ENCODE results near the gene SEC14L3.

The SEC14L3 gene

GRCh38 chr22:30426388-30427353 lies 45.1 kb downstream of the SEC14L3 start:
- DNase-seq (ENCODE audit: low read depth): peak; percentile 80
- H3K4me3 ChIP-seq (ENCODE audit: low read depth, low read length): peak overlapping the region; percentile 72
- TF ChIP-seq CTCF (IDR thresholded peaks at IDR 0.05; ENCODE audit: low read depth, low read length) (peak; percentile 50), POLR2A (IDR thresholded peaks at IDR 0.05; ENCODE audit: extremely low read depth, insufficient read length) (no peak)

GRCh38 chr22:30425616-30426387 lies 46.0 kb downstream of the SEC14L3 start, which contains the start of gene MTFP1:
Gene MTFP1 (plus strand): TSS chr22:30425768. CDS start chr22:30425880, 112 bp downstream.
- DNase-seq (ENCODE audit: low read depth): peak; percentile 81
- H3K4me3 ChIP-seq (ENCODE audit: low read depth, low read length): peak within 1 kb of the TSS; percentile 72
- TF ChIP-seq MYC (IDR thresholded peaks at IDR 0.05; ENCODE audit: low read depth, low read length): peak; percentile 21
- TF ChIP-seq CTCF (IDR thresholded peaks at IDR 0.05; ENCODE audit: low read depth, low read length): no peak
- TF ChIP-seq POLR2A (IDR thresholded peaks at IDR 0.05; ENCODE audit: extremely low read depth, insufficient read length): peak; percentile 35
- 0 out of 2 replicates have a peak, but pooled peaks have one; percentile 27 for TF ChIP-seq MAX (IDR thresholded peaks at IDR 0.05; ENCODE audit: low read depth, low read length)

GRCh38 chr22:30425327-30425615 lies 46.5 kb downstream of the SEC14L3 start:
- TF ChIP-seq MYC (IDR thresholded peaks at IDR 0.05; ENCODE audit: low read depth, low read length) (no peak), POLR2A (IDR thresholded peaks at IDR 0.05; ENCODE audit: extremely low read depth, insufficient read length) (no peak), MAX (IDR thresholded peaks at IDR 0.05; ENCODE audit: low read depth, low read length) (no peak), CTCF (IDR thresholded peaks at IDR 0.05; ENCODE audit: low read depth, low read length) (no peak)
- peak overlapping the region; percentile 72 for H3K4me3 ChIP-seq (ENCODE audit: low read depth, low read length)
- DNase-seq (ENCODE audit: low read depth): no peak

GRCh38 chr22:30424534-30425326 lies 47.1 kb downstream of the SEC14L3 start:
- DNase-seq (ENCODE audit: low read depth): no peak
- TF ChIP-seq MAX (IDR thresholded peaks at IDR 0.05; ENCODE audit: low read depth, low read length) (no peak), POLR2A (IDR thresholded peaks at IDR 0.05; ENCODE audit: extremely low read depth, insufficient read length) (no peak), MYC (IDR thresholded peaks at IDR 0.05; ENCODE audit: low read depth, low read length) (no peak), CTCF (IDR thresholded peaks at IDR 0.05; ENCODE audit: low read depth, low read length) (no peak)
- H3K4me3 ChIP-seq (ENCODE audit: low read depth, low read length): peak overlapping the region; percentile 72

GRCh38 chr22:30423959-30424533 lies 47.8 kb downstream of the SEC14L3 start:
- peak overlapping the region; percentile 69 for H3K4me3 ChIP-seq (ENCODE audit: low read depth, low read length)
- no peak for TF ChIP-seq CTCF (IDR thresholded peaks at IDR 0.05; ENCODE audit: low read depth, low read length)
- peak; percentile 84 for TF ChIP-seq MYC (IDR thresholded peaks at IDR 0.05; ENCODE audit: low read depth, low read length)
- peak; percentile 99 for TF ChIP-seq MAX (IDR thresholded peaks at IDR 0.05; ENCODE audit: low read depth, low read length)
- peak; percentile 99 for DNase-seq (ENCODE audit: low read depth)
